ENCODE measurements around the gene LELP1.

DNA sequence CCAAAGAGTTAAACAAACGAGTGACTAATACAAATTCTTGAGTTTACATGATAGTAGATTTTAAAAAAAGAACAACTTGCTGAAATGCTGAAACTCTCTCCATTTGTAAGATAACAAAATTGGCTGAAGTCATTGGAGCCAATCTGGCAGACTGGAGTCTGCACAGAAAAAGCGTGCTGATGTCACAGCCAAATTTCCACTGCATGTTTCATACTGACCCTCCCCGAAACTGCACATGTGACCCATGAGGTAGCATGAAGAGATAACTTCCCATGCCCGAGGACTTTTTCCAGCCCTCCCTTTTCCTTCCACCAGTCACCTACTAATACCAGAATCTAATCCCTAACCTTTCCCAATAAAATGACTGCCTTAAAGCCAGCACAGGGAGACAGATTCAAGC is 1.2 kb upstream of the LELP1 start:
- TF ChIP-seq, protein P1, sequence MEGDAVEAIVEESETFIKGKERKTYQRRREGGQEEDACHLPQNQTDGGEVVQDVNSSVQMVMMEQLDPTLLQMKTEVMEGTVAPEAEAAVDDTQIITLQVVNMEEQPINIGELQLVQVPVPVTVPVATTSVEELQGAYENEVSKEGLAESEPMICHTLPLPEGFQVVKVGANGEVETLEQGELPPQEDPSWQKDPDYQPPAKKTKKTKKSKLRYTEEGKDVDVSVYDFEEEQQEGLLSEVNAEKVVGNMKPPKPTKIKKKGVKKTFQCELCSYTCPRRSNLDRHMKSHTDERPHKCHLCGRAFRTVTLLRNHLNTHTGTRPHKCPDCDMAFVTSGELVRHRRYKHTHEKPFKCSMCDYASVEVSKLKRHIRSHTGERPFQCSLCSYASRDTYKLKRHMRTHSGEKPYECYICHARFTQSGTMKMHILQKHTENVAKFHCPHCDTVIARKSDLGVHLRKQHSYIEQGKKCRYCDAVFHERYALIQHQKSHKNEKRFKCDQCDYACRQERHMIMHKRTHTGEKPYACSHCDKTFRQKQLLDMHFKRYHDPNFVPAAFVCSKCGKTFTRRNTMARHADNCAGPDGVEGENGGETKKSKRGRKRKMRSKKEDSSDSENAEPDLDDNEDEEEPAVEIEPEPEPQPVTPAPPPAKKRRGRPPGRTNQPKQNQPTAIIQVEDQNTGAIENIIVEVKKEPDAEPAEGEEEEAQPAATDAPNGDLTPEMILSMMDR (IDR thresholded peaks at IDR 0.05): no peak
- TF ChIP-seq POLR2A (IDR thresholded peaks at IDR 0.05): no peak

Data from uterus (tissue), 2 donors.